ENCODE measurements around the gene EYA3.

DNA sequence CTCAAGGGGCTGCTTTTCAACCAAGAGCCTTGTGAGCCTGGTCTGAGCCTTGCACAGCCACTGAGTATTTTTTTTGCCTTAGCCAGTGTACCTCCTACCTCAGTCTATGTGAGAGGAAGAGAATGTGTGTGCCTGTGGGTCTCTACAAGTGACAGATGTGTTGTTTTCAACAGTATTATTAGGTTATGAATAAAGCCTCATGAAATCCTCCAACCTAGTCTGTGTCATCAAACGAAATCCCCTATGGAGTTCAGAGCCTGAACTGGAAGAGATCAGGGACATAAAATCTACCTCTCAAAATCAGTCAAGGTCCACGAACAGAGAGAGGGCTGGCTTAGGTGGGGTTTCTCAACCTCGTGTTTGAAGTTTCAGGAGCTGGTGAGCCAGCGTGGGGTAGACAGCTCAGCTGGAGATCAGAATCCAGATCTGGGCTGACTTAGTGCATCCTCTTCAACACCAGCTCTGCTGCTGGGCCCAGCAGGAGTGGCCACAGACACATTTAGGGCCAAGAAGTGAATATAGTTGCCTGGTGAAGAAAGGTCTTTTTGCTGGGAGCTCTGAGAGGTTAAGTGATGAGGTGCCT, 120.4 kb downstream of the EYA3 start:
- TF ChIP-seq EZH2phosphoT487 (IDR thresholded peaks at IDR 0.05; ENCODE audit: low read length) (no peak), CTCF (IDR thresholded peaks at IDR 0.05; ENCODE audit: low read length) (no peak)

All from MM.1S (cell line).